GM12878 (cell line): Measurements from ENCODE around the gene PRR3. TPM values are rescaled to one million over a fixed set of nuclear protein-coding genes. Genes with fewer than 3 reads are reported as not detected.

ENCODE experiments used
- BACH1 ChIP-seq: fragments of 450-650 bp; IDR thresholded peaks from 2 replicates; pipeline ENCODE4 v1.6.1; 2017; ENCODE audit warnings: mild to moderate bottlenecking, borderline replicate concordance
- PAX8 ChIP-seq: fragments of 450-650 bp; IDR thresholded peaks from 2 replicates; pipeline ENCODE4 v1.6.1; 2017; ENCODE audit warnings: mild to moderate bottlenecking, moderate library complexity
- RAD21 ChIP-seq: IDR thresholded peaks from 2 replicates; pipeline ENCODE4 v1.6.1; 2011; ENCODE audit warnings: mild to moderate bottlenecking, low read depth, low read length, moderate library complexity; ENCODE audit not compliant: insufficient read depth
- YY1 ChIP-seq: IDR thresholded peaks from 2 replicates; pipeline ENCODE4 v1.6.1; 2011; ENCODE audit warnings: low read depth, mild to moderate bottlenecking, low read length
- ZNF24 ChIP-seq: fragments of 450-650 bp; IDR thresholded peaks from 2 replicates; pipeline ENCODE4 v1.6.1; 2017; ENCODE audit warnings: antibody characterized with exemption, mild to moderate bottlenecking
- polyA plus RNA-seq, 11 experiments: library from polyadenylated mRNA; depleted of rRNA in 4 of 11; unstranded in 6 of 11; stranded (reverse) in 5 of 11; fragments of >200 nt; fragmentation: Nextera tagmentation in 4 of 11; fragmentation: Illumina TruSeq in 1 of 11; extraction: Ambion mirVana in 4 of 11; extraction: Trizol in 1 of 11; gene quantifications; 1 replicate in 1 of 11; 2 replicates in 10 of 11; pipeline versions ENCODE4 v1.2.1 to v1.2.3, GENCODE V29; 2011 to 2016; ENCODE audit warnings: inconsistent platforms in 2 of 11, missing spikeins in 2 of 11, low read depth in 1 of 11
- total RNA-seq, 4 experiments: library from RNA; depleted of rRNA in 3 of 4; stranded (reverse); fragments of >200 nt in 3 of 4; fragmentation: Illumina TruSeq in 1 of 4; extraction: Trizol in 1 of 4; gene quantifications; 2 replicates each; pipeline versions ENCODE4 v1.2.1 to v1.2.3, GENCODE V29; 2013 to 2021
- TF ChIP-seq, protein P1 (sequence below): fragments of 450-650 bp; IDR thresholded peaks from 2 replicates; pipeline ENCODE4 v1.6.1; 2018; ENCODE audit warnings: mild to moderate bottlenecking, low read depth, moderate library complexity; ENCODE audit not compliant: partially characterized antibody
- TF ChIP-seq, protein P2 (sequence below): IDR thresholded peaks from 2 replicates; pipeline ENCODE4 v1.6.1; 2012; ENCODE audit warnings: low read depth, low read length, improper control_type of control experiment
- TF ChIP-seq, protein P3 (sequence below): IDR thresholded peaks from 2 replicates; pipeline ENCODE4 v1.6.1; 2012; ENCODE audit warnings: improper control_type of control experiment, low read depth, low read length; ENCODE audit not compliant: insufficient replicate concordance
- TF ChIP-seq, protein P4 (sequence below): fragments of 450-650 bp; IDR thresholded peaks from 2 replicates; pipeline ENCODE4 v1.6.1; 2014; ENCODE audit warnings: mild to moderate bottlenecking
- TF ChIP-seq, protein P5 (sequence below): fragments of 450-650 bp; IDR thresholded peaks from 2 replicates; pipeline ENCODE4 v1.6.1; 2017; ENCODE audit warnings: mild to moderate bottlenecking, moderate library complexity
- TF ChIP-seq, protein P6 (sequence below): fragments of 450-650 bp; formaldehyde crosslinking; IDR thresholded peaks from 2 replicates; pipeline ENCODE4 v1.5.0; 2022; ENCODE audit warnings: mild to moderate bottlenecking, missing genetic modification characterization

PRR3 gene
- total and polyA plus RNA-seq, 10 of the 15 experiments (the other 5 are each of a cell fraction or from before 2014, with no cell fraction given) = 14.0 to 38.2 (median 20.5) TPM

DNA sequence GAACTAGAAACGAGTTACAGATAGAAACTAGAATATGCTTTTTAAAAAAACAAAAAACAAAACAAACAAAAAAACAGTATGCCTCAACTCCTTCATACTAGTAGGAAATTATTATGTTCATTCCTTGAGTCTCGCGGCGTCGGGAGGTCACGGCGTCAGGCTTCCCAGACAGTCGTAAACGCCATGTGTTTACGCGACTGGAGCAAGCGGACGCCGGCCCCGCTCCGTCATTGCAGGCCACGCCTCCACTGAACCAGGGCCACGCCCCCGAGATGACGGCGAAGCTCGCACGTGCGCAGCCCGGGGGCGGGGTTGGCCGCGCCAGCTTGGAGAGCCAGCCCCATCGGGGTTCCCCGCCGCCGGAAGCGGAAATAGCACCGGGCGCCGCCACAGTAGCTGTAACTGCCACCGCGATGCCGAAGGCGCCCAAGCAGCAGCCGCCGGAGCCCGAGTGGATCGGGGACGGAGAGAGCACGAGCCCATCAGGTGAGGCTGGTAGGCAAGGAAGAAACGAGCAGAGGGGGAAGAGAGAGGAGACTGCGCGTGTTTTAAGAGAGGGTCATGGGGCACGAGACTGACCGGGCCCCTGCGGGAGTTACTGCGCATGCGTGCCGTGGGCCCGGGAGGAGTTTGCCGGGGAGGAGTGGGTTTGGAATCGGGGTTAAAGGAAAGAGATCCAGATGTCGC, 14.1 kb downstream of the PRR3 start, which contains the start of gene ABCF1 (continued):
- TF ChIP-seq, protein P1, sequence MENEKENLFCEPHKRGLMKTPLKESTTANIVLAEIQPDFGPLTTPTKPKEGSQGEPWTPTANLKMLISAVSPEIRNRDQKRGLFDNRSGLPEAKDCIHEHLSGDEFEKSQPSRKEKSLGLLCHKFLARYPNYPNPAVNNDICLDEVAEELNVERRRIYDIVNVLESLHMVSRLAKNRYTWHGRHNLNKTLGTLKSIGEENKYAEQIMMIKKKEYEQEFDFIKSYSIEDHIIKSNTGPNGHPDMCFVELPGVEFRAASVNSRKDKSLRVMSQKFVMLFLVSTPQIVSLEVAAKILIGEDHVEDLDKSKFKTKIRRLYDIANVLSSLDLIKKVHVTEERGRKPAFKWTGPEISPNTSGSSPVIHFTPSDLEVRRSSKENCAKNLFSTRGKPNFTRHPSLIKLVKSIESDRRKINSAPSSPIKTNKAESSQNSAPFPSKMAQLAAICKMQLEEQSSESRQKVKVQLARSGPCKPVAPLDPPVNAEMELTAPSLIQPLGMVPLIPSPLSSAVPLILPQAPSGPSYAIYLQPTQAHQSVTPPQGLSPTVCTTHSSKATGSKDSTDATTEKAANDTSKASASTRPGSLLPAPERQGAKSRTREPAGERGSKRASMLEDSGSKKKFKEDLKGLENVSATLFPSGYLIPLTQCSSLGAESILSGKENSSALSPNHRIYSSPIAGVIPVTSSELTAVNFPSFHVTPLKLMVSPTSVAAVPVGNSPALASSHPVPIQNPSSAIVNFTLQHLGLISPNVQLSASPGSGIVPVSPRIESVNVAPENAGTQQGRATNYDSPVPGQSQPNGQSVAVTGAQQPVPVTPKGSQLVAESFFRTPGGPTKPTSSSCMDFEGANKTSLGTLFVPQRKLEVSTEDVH = peak; percentile 63
- TF ChIP-seq ZNF24 (no peak), RAD21 (no peak), PAX8 (no peak), YY1 (peak; percentile 79), BACH1 (peak; percentile 78)
- TF ChIP-seq, protein P2, sequence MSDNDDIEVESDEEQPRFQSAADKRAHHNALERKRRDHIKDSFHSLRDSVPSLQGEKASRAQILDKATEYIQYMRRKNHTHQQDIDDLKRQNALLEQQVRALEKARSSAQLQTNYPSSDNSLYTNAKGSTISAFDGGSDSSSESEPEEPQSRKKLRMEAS = peak; percentile 88
- TF ChIP-seq, protein P3, sequence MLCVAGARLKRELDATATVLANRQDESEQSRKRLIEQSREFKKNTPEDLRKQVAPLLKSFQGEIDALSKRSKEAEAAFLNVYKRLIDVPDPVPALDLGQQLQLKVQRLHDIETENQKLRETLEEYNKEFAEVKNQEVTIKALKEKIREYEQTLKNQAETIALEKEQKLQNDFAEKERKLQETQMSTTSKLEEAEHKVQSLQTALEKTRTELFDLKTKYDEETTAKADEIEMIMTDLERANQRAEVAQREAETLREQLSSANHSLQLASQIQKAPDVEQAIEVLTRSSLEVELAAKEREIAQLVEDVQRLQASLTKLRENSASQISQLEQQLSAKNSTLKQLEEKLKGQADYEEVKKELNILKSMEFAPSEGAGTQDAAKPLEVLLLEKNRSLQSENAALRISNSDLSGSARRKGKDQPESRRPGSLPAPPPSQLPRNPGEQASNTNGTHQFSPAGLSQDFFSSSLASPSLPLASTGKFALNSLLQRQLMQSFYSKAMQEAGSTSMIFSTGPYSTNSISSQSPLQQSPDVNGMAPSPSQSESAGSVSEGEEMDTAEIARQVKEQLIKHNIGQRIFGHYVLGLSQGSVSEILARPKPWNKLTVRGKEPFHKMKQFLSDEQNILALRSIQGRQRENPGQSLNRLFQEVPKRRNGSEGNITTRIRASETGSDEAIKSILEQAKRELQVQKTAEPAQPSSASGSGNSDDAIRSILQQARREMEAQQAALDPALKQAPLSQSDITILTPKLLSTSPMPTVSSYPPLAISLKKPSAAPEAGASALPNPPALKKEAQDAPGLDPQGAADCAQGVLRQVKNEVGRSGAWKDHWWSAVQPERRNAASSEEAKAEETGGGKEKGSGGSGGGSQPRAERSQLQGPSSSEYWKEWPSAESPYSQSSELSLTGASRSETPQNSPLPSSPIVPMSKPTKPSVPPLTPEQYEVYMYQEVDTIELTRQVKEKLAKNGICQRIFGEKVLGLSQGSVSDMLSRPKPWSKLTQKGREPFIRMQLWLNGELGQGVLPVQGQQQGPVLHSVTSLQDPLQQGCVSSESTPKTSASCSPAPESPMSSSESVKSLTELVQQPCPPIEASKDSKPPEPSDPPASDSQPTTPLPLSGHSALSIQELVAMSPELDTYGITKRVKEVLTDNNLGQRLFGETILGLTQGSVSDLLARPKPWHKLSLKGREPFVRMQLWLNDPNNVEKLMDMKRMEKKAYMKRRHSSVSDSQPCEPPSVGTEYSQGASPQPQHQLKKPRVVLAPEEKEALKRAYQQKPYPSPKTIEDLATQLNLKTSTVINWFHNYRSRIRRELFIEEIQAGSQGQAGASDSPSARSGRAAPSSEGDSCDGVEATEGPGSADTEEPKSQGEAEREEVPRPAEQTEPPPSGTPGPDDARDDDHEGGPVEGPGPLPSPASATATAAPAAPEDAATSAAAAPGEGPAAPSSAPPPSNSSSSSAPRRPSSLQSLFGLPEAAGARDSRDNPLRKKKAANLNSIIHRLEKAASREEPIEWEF = no peak
- TF ChIP-seq, protein P4, sequence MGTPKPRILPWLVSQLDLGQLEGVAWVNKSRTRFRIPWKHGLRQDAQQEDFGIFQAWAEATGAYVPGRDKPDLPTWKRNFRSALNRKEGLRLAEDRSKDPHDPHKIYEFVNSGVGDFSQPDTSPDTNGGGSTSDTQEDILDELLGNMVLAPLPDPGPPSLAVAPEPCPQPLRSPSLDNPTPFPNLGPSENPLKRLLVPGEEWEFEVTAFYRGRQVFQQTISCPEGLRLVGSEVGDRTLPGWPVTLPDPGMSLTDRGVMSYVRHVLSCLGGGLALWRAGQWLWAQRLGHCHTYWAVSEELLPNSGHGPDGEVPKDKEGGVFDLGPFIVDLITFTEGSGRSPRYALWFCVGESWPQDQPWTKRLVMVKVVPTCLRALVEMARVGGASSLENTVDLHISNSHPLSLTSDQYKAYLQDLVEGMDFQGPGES = no peak
- TF ChIP-seq, protein P5, sequence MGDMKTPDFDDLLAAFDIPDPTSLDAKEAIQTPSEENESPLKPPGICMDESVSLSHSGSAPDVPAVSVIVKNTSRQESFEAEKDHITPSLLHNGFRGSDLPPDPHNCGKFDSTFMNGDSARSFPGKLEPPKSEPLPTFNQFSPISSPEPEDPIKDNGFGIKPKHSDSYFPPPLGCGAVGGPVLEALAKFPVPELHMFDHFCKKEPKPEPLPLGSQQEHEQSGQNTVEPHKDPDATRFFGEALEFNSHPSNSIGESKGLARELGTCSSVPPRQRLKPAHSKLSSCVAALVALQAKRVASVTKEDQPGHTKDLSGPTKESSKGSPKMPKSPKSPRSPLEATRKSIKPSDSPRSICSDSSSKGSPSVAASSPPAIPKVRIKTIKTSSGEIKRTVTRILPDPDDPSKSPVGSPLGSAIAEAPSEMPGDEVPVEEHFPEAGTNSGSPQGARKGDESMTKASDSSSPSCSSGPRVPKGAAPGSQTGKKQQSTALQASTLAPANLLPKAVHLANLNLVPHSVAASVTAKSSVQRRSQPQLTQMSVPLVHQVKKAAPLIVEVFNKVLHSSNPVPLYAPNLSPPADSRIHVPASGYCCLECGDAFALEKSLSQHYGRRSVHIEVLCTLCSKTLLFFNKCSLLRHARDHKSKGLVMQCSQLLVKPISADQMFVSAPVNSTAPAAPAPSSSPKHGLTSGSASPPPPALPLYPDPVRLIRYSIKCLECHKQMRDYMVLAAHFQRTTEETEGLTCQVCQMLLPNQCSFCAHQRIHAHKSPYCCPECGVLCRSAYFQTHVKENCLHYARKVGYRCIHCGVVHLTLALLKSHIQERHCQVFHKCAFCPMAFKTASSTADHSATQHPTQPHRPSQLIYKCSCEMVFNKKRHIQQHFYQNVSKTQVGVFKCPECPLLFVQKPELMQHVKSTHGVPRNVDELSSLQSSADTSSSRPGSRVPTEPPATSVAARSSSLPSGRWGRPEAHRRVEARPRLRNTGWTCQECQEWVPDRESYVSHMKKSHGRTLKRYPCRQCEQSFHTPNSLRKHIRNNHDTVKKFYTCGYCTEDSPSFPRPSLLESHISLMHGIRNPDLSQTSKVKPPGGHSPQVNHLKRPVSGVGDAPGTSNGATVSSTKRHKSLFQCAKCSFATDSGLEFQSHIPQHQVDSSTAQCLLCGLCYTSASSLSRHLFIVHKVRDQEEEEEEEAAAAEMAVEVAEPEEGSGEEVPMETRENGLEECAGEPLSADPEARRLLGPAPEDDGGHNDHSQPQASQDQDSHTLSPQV = no peak
- TF ChIP-seq, protein P6, sequence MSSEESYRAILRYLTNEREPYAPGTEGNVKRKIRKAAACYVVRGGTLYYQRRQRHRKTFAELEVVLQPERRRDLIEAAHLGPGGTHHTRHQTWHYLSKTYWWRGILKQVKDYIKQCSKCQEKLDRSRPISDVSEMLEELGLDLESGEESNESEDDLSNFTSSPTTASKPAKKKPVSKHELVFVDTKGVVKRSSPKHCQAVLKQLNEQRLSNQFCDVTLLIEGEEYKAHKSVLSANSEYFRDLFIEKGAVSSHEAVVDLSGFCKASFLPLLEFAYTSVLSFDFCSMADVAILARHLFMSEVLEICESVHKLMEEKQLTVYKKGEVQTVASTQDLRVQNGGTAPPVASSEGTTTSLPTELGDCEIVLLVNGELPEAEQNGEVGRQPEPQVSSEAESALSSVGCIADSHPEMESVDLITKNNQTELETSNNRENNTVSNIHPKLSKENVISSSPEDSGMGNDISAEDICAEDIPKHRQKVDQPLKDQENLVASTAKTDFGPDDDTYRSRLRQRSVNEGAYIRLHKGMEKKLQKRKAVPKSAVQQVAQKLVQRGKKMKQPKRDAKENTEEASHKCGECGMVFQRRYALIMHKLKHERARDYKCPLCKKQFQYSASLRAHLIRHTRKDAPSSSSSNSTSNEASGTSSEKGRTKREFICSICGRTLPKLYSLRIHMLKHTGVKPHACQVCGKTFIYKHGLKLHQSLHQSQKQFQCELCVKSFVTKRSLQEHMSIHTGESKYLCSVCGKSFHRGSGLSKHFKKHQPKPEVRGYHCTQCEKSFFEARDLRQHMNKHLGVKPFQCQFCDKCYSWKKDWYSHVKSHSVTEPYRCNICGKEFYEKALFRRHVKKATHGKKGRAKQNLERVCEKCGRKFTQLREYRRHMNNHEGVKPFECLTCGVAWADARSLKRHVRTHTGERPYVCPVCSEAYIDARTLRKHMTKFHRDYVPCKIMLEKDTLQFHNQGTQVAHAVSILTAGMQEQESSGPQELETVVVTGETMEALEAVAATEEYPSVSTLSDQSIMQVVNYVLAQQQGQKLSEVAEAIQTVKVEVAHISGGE (CRISPR knock-in tag) = no peak
